Measurements from ENCODE around the gene AKT2. TPM values are rescaled to one million over a fixed set of nuclear protein-coding genes. Genes with fewer than 3 reads are reported as not detected.

The AKT2 gene
- total RNA-seq, 2 experiments from 2014 or later: 137 to 139 TPM

- ATAC-seq: no peak
- Mint-ChIP-seq H3K9me3 (ENCODE audit: insufficient read depth) (no peaks in the 10 kb centered on the region), H3K27ac (no peak overlapping the region), H3K4me1 (ENCODE audit: low read depth) (peaks cover 29% of the 10 kb centered on the region), H3K27me3 (ENCODE audit: low read depth) (no peaks in the 10 kb centered on the region), H3K36me3 (ENCODE audit: low read depth) (peaks cover 19% of the 10 kb centered on the region), H3K4me3 (no peak overlapping the region)
- no peak for DNase-seq
- ChIA-PET POLR2A (no interaction called here), CTCF (interaction anchor here (1.5 to 2.9 kb wide), 2 partner anchors 14 to 36 kb away, joined by 3 to 7 read pairs; no protein-coding TSS in a partner anchor)
These were observed 15.8 kb downstream of the AKT2 start for GRCh38 chr19:40269216-40269940.

GRCh38 chr19:40267601-40267997 lies 17.5 kb downstream of the AKT2 start:
- ChIA-PET CTCF (interaction anchor here (1.2 kb wide), 1 partner anchor 367 kb away, joined by 3 read pairs; no protein-coding TSS in a partner anchor), POLR2A (no interaction called here)
- peaks cover 18% of the 10 kb centered on the region for H3K4me1 Mint-ChIP-seq (ENCODE audit: low read depth)
- no peak for ATAC-seq
- peak overlapping the region; percentile 71 for H3K27ac Mint-ChIP-seq
- no peaks in the 10 kb centered on the region for H3K9me3 Mint-ChIP-seq (ENCODE audit: insufficient read depth)
- H3K4me3 Mint-ChIP-seq: no peak overlapping the region
- no peaks in the 10 kb centered on the region for H3K27me3 Mint-ChIP-seq (ENCODE audit: low read depth)
- DNase-seq: no peak
- H3K36me3 Mint-ChIP-seq (ENCODE audit: low read depth): peaks cover 34% of the 10 kb centered on the region

GRCh38 chr19:40266912-40267600 lies 18.1 kb downstream of the AKT2 start:
- H3K4me1 Mint-ChIP-seq (ENCODE audit: low read depth): peaks cover 12% of the 10 kb centered on the region
- ATAC-seq: no peak
- H3K27ac Mint-ChIP-seq: peak overlapping the region; percentile 71
- CTCF ChIA-PET: interaction anchor here (1.2 kb wide), 1 partner anchor 368 kb away, joined by 3 read pairs; no protein-coding TSS in a partner anchor
- no peak for DNase-seq
- POLR2A ChIA-PET: no interaction called here
- no peak overlapping the region for H3K4me3 Mint-ChIP-seq
- no peaks in the 10 kb centered on the region for H3K9me3 Mint-ChIP-seq (ENCODE audit: insufficient read depth)
- H3K27me3 Mint-ChIP-seq (ENCODE audit: low read depth): no peaks in the 10 kb centered on the region
- H3K36me3 Mint-ChIP-seq (ENCODE audit: low read depth): peaks cover 34% of the 10 kb centered on the region

- CTCF ChIA-PET: no interaction called here
These were observed 19.0 kb downstream of the AKT2 start for GRCh38 chr19:40266119-40266518.

GRCh38 chr19:40265763-40266099 lies 19.4 kb downstream of the AKT2 start:
- ATAC-seq: no peak
- H3K4me1 Mint-ChIP-seq (ENCODE audit: low read depth): peaks cover 3% of the 10 kb centered on the region
- peaks cover 39% of the 10 kb centered on the region for H3K36me3 Mint-ChIP-seq (ENCODE audit: low read depth)
- ChIA-PET POLR2A (no interaction called here), CTCF (no interaction called here)
- no peak overlapping the region for H3K4me3 Mint-ChIP-seq
- H3K9me3 Mint-ChIP-seq (ENCODE audit: insufficient read depth): no peaks in the 10 kb centered on the region
- no peak for DNase-seq
- H3K27me3 Mint-ChIP-seq (ENCODE audit: low read depth): no peaks in the 10 kb centered on the region
- H3K27ac Mint-ChIP-seq: no peak overlapping the region

More at GRCh38 chr19:40266119-40266518, 19.0 kb downstream of the AKT2 start:
- POLR2A ChIA-PET: no interaction called here
- H3K27ac Mint-ChIP-seq: no peak overlapping the region
- ATAC-seq: no peak
- no peak for DNase-seq
- peaks cover 3% of the 10 kb centered on the region for H3K4me1 Mint-ChIP-seq (ENCODE audit: low read depth)
- H3K27me3 Mint-ChIP-seq (ENCODE audit: low read depth): no peaks in the 10 kb centered on the region
- no peaks in the 10 kb centered on the region for H3K9me3 Mint-ChIP-seq (ENCODE audit: insufficient read depth)
- H3K4me3 Mint-ChIP-seq: no peak overlapping the region
- peaks cover 36% of the 10 kb centered on the region for H3K36me3 Mint-ChIP-seq (ENCODE audit: low read depth)

GRCh38 chr19:40265055-40265762 lies 19.9 kb downstream of the AKT2 start:
- H3K27ac Mint-ChIP-seq: no peak overlapping the region
- H3K4me1 Mint-ChIP-seq (ENCODE audit: low read depth): peaks cover 3% of the 10 kb centered on the region
- H3K36me3 Mint-ChIP-seq (ENCODE audit: low read depth): peaks cover 41% of the 10 kb centered on the region
- H3K9me3 Mint-ChIP-seq (ENCODE audit: insufficient read depth): no peaks in the 10 kb centered on the region
- no peak overlapping the region for H3K4me3 Mint-ChIP-seq
- POLR2A ChIA-PET: no interaction called here
- CTCF ChIA-PET: no interaction called here
- no peaks in the 10 kb centered on the region for H3K27me3 Mint-ChIP-seq (ENCODE audit: low read depth)
- no peak for ATAC-seq
- DNase-seq: no peak

- H3K36me3 Mint-ChIP-seq (ENCODE audit: low read depth): peaks cover 38% of the 10 kb centered on the region
- DNase-seq (no peak), ATAC-seq (no peak)
- H3K27me3 Mint-ChIP-seq (ENCODE audit: low read depth): no peaks in the 10 kb centered on the region
- H3K4me1 Mint-ChIP-seq (ENCODE audit: low read depth): peaks cover under 1% of the 10 kb centered on the region
- no peak overlapping the region for H3K27ac Mint-ChIP-seq
- H3K9me3 Mint-ChIP-seq (ENCODE audit: insufficient read depth): no peaks in the 10 kb centered on the region
- POLR2A ChIA-PET: no interaction called here
- CTCF ChIA-PET: no interaction called here
- H3K4me3 Mint-ChIP-seq: no peak overlapping the region
These were observed 20.7 kb downstream of the AKT2 start for GRCh38 chr19:40264314-40265054.

GRCh38 chr19:40263440-40264313 lies 21.5 kb downstream of the AKT2 start:
- POLR2A ChIA-PET: no interaction called here

GRCh38 chr19:40262422-40262821 lies 22.7 kb downstream of the AKT2 start:
- H3K4me1 Mint-ChIP-seq (ENCODE audit: low read depth): peaks cover 2% of the 10 kb centered on the region
- no peaks in the 10 kb centered on the region for H3K27me3 Mint-ChIP-seq (ENCODE audit: low read depth)
- no peaks in the 10 kb centered on the region for H3K9me3 Mint-ChIP-seq (ENCODE audit: insufficient read depth)
- no peak overlapping the region for H3K4me3 Mint-ChIP-seq
- ATAC-seq (no peak), DNase-seq (no peak)
- peaks cover 38% of the 10 kb centered on the region for H3K36me3 Mint-ChIP-seq (ENCODE audit: low read depth)
- ChIA-PET CTCF (no interaction called here), POLR2A (no interaction called here)
- no peak overlapping the region for H3K27ac Mint-ChIP-seq

More at GRCh38 chr19:40263440-40264313, 21.5 kb downstream of the AKT2 start:
- Mint-ChIP-seq H3K4me3 (no peak overlapping the region), H3K4me1 (ENCODE audit: low read depth) (no peaks in the 10 kb centered on the region), H3K27ac (no peak overlapping the region), H3K36me3 (ENCODE audit: low read depth) (peaks cover 35% of the 10 kb centered on the region), H3K27me3 (ENCODE audit: low read depth) (no peaks in the 10 kb centered on the region), H3K9me3 (ENCODE audit: insufficient read depth) (no peaks in the 10 kb centered on the region)
- CTCF ChIA-PET: no interaction called here
- DNase-seq (no peak), ATAC-seq (no peak)

- Mint-ChIP-seq H3K27ac (no peak overlapping the region), H3K4me3 (no peak overlapping the region), H3K4me1 (ENCODE audit: low read depth) (peaks cover 3% of the 10 kb centered on the region), H3K36me3 (ENCODE audit: low read depth) (peaks cover 39% of the 10 kb centered on the region), H3K9me3 (ENCODE audit: insufficient read depth) (no peaks in the 10 kb centered on the region), H3K27me3 (ENCODE audit: low read depth) (no peaks in the 10 kb centered on the region)
- POLR2A ChIA-PET: no interaction called here
- ATAC-seq (no peak), DNase-seq (no peak)
- CTCF ChIA-PET: no interaction called here
These were observed 23.5 kb downstream of the AKT2 start for GRCh38 chr19:40261631-40262030.

- CTCF ChIA-PET: interaction anchor here (0.7 kb wide), 1 partner anchor 91 kb away, joined by 3 read pairs; no protein-coding TSS in a partner anchor
- Mint-ChIP-seq H3K27me3 (ENCODE audit: low read depth) (no peaks in the 10 kb centered on the region), H3K4me1 (ENCODE audit: low read depth) (peaks cover 3% of the 10 kb centered on the region), H3K9me3 (ENCODE audit: insufficient read depth) (no peaks in the 10 kb centered on the region), H3K27ac (no peak overlapping the region), H3K36me3 (ENCODE audit: low read depth) (peaks cover 41% of the 10 kb centered on the region), H3K4me3 (no peak overlapping the region)
- POLR2A ChIA-PET: interaction anchor here (0.6 kb wide), 1 partner anchor 80 kb away, joined by 3 read pairs; no protein-coding TSS in a partner anchor
- DNase-seq (no peak), ATAC-seq (no peak)
These were observed 28.0 kb downstream of the AKT2 start for GRCh38 chr19:40257096-40257517.
